GM23248 (cell line): Measurements from ENCODE around the gene SMARCD3.

ENCODE experiments used
- EZH2 ChIP-seq: fragments of 200-600 bp; sonication (generic); IDR thresholded peaks from 2 replicates; pipeline ENCODE4 v1.6.1; 2018; ENCODE audit warnings: antibody characterized with exemption, mild to moderate bottlenecking; ENCODE audit not compliant: insufficient read depth, poor library complexity, severe bottlenecking
- EZH2phosphoT487 ChIP-seq: fragments of 200-600 bp; sonication (generic); IDR thresholded peaks from 2 replicates; pipeline ENCODE4 v1.6.1; 2018; ENCODE audit warnings: antibody characterized with exemption, moderate library complexity, mild to moderate bottlenecking, low read depth; ENCODE audit not compliant: insufficient read depth

- TF ChIP-seq EZH2 (no peak), EZH2phosphoT487 (no peak)
These were observed 35.9 kb downstream of the SMARCD3 start for GRCh38 chr7:151212626-151213025.
